Tongue (tissue), 2 donors: ENCODE data around the gene ZNF598. TPM values are rescaled to one million over a fixed set of nuclear protein-coding genes. Genes with fewer than 3 reads are reported as not detected.
"Not testable (repeated sequence)": the region's sequence is repeated elsewhere in the genome, so short reads cannot be mapped to it uniquely, and the experiment has no call there.

Source experiments
- DNase-seq: peaks from one replicate; pipeline ENCODE4 v3.0.0-alpha.2; 2015
- total RNA-seq: library from RNA; depleted of rRNA; stranded (reverse); fragments of >200 nt; gene quantifications from one replicate; pipeline ENCODE4 v1.2.3, GENCODE V29; 2014

ZNF598 gene
- total RNA-seq, 1 donor from 2014 or later = 15.2 TPM

GRCh38 chr16:2027024-2028010 is 17.7 kb upstream of the ZNF598 start:
- DNase-seq = peak; percentile 15

GRCh38 chr16:2026461-2027023 is 16.9 kb upstream of the ZNF598 start, which contains the start of gene NHERF2:
Gene NHERF2, plus strand, starts transcription at chr16:2026902. Its CDS starts 104 bp downstream, at chr16:2027006.
- peak; percentile 57 for DNase-seq

- DNase-seq = no peak
These were observed 16.3 kb upstream of the ZNF598 start for GRCh38 chr16:2025878-2026460.

- no peak for DNase-seq
These were observed 15.6 kb upstream of the ZNF598 start for GRCh38 chr16:2025251-2025650.

GRCh38 chr16:2024032-2024420 is 14.4 kb upstream of the ZNF598 start:
- DNase-seq = no peak

- peak; percentile 95 for DNase-seq
These were observed 13.7 kb upstream of the ZNF598 start for GRCh38 chr16:2023092-2024031.

- peak; percentile 61 for DNase-seq
These were observed 13.1 kb upstream of the ZNF598 start for GRCh38 chr16:2022723-2023091.

- peak; percentile 30 for DNase-seq
These were observed 10.6 kb upstream of the ZNF598 start for GRCh38 chr16:2019921-2020831.

- DNase-seq = peak; percentile 53
These were observed 9.9 kb upstream of the ZNF598 start, which contains the start of gene NPW for GRCh38 chr16:2019518-2019920. Gene NPW, plus strand, starts transcription at chr16:2019785.

- no peak for DNase-seq
These were observed 6.8 kb upstream of the ZNF598 start for GRCh38 chr16:2016407-2016922.

- DNase-seq = no peak
These were observed 6.3 kb upstream of the ZNF598 start for GRCh38 chr16:2015947-2016208.

GRCh38 chr16:2015117-2015946 is 5.7 kb upstream of the ZNF598 start:
- DNase-seq = peak; percentile 64

- DNase-seq = no peak
These were observed 3.9 kb upstream of the ZNF598 start for GRCh38 chr16:2013527-2013926.

GRCh38 chr16:2011726-2012125 is 2.1 kb upstream of the ZNF598 start:
- DNase-seq = not testable (repeated sequence)

- peak; percentile 17 for DNase-seq
These were observed 383 bp downstream of the ZNF598 start for GRCh38 chr16:2009164-2009711.

- peak; percentile 29 for DNase-seq
These were observed 924 bp downstream of the ZNF598 start for GRCh38 chr16:2008631-2009163.

- DNase-seq = no peak
These were observed 1.6 kb downstream of the ZNF598 start for GRCh38 chr16:2008009-2008526.

- DNase-seq = no peak
These were observed 2.4 kb downstream of the ZNF598 start for GRCh38 chr16:2007081-2007836.
